Left ventricle myocardium superior (tissue), 1 donor: Measurements from ENCODE around the gene SCN4B. TPM values are rescaled to one million over a fixed set of nuclear protein-coding genes. Genes with fewer than 3 reads are reported as not detected.

Experiments
- ATAC-seq: fragments of 200-7000 bp; cut with Tn5 transposase; one replicate; pipeline ENCODE4 v1.9.1; 2020; ENCODE audit warnings: mild to moderate bottlenecking, moderate library complexity
- DNase-seq: peaks from one replicate; pipeline ENCODE4 v3.0.0-alpha.2; 2020
- intact Hi-C: fragments of 100-400 bp; cut with micrococcal nuclease; formaldehyde crosslinking; loops from one replicate; pipeline ENCODE4 v1.11.0; 2022
- total RNA-seq: library from RNA; stranded (reverse); fragmentation: NEBNext Ultra II Directional; extraction: Animal tissue kit (Norgen Biotek cat#: 25700); gene quantifications from one replicate; pipeline ENCODE4 v1.2.1, GENCODE V29; 2021
- donor health status: DM: no; HTN: yes; CAD: no; lungs with severe emphysema.

Gene SCN4B
- total RNA-seq, 1 donor from 2014 or later: 11.0 TPM

DNA sequence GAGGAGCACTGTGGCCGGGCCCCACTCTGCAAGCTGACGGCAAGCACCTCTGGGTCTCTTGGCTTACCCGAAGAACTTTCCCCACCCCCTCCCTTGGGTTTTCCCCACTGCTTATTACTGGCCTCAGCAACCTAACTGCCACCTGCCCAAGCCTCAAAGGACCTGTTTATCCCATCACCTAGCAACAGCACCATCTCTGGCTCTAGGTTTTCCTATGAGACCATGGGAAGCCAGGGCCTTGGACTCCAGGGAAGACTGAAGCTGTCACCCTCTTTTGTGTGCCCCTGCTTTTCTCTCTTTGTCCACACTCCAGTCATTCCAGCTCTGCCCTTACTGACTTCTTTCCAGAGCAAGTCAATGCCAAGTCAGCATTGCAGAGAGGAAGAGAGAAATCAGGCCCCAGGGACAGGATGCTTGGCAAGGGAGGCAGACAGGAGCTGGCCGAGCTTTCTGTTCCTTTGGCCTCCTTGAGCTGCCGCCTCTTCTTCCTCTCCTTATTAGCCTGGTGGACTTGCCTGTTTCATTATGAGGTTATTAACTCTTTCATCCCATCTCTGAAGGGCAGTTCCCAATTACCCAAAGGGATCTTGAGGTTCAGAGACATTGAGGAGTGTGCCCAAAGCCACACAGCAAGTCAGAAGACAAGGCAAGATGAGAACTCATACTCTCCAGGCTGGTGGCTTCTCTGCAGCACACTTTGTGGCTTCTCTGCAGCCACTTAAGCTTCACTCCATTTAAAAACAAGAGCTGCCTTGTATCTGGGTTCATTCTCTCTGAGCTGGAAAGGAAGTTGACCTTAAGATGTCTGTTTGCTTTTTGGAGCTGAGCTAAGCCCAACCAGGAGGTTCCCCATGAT lies 65.5 kb downstream of the SCN4B start, which contains the start of gene SMIM35:
Gene SMIM35, minus strand, starts transcription at position 51 of the 856 bp plus-strand sequence. CDS start 206 bp downstream, outside the sequence.
- ATAC-seq (no peak), DNase-seq (no peak)
- intact Hi-C loops: no loop called here

DNA sequence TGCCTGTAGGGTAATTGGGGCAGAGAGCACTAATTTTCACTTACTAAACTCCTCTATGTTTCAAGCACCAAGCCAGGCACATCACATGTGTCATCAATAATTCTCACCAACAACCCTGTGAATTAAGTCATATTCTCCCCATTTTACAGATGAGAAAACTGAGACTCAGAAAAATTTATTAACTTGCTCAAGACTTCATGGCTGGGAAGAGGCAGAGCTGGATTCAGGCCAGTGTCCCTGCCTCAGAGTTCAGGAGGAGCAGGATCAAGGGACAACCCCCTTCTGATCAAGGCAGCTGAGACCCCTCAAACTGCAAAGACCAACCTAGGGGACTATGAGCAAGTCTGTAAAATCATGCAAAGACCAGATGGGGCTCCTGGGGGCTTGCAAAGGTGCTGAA lies 68.0 kb downstream of the SCN4B start:
- ATAC-seq (no peak), DNase-seq (no peak)
- intact Hi-C loops: no loop called here

DNA sequence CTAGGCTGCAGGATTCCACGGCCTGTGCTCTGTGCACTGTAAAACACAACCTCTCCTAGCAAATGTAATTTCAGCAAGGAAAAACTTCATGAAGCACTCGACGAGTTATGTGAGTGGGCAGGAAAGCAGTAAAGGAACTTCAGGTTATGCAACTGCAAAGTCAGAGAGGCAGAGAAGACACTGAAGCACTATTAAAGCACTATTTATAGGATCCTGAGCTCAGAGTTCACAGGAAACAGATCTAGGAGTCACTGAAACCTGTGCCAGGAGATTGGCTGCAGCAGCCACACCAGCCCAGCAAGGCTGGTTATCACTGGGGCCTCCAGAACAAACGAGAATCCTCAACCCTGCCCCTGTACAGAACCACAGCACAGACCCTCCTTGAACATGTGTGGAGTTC lies 68.4 kb downstream of the SCN4B start:
- intact Hi-C loops: no loop called here
- no peak for DNase-seq
- peak; percentile 89 for ATAC-seq

Other genes with a start within 250 kb of the SCN4B start
- gene TMPRSS13, start 223.4 kb downstream of the SCN4B start, total RNA-seq: 0.15 TPM
- 6.0 TPM for gene IL10RA, start 166.4 kb downstream of the SCN4B start, total RNA-seq
- gene TMPRSS4, start 75.7 kb downstream of the SCN4B start, total RNA-seq: not detected
- gene SMIM35, start 65.9 kb downstream of the SCN4B start, total RNA-seq: not detected
- 19.6 TPM for gene SCN2B, start 23.8 kb upstream of the SCN4B start, total RNA-seq
- gene JAML, start 72.2 kb upstream of the SCN4B start, total RNA-seq: 4.5 TPM
- 2.6 TPM for gene MPZL3, start 99.5 kb upstream of the SCN4B start, total RNA-seq
- 11.8 TPM for gene MPZL2, start 111.5 kb upstream of the SCN4B start, total RNA-seq
- gene CD3E, start 151.9 kb upstream of the SCN4B start, total RNA-seq: 1.1 TPM
- gene CD3D, start 189.9 kb upstream of the SCN4B start, total RNA-seq: 1.6 TPM
- 0.27 TPM for gene CD3G, start 191.5 kb upstream of the SCN4B start, total RNA-seq
- 37.6 TPM for gene UBE4A, start 206.8 kb upstream of the SCN4B start, total RNA-seq
- gene ATP5MG, start 248.8 kb upstream of the SCN4B start, total RNA-seq: 756 TPM